ENCODE data around the gene CTNNA2.

Gene CTNNA2

DNA sequence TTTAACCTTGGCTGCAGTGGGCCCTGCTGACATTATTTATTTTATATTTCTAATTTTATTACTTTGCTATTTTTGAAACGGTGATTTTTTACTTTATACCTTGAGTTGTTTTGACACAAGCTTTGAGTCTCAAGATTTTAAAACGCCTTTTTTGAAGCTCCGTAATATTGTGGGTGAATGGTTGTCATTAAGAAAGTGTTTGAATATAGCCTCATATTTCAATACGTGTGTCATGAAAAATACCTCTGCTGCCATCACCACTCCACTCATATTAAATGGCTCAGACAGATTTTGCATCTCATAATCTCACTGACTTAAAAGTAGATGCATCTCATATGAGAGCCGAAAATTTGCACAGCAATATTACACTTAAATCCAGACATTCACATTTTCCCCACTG lies 106.6 kb downstream of the CTNNA2 start:
- no peak for ATAC-seq
- TF ChIP-seq SNAI2 (CRISPR knock-in tag; IDR thresholded peaks at IDR 0.05) (no peak), OSR1 (CRISPR knock-in tag; IDR thresholded peaks at IDR 0.05) (no peak), ESRRG (CRISPR knock-in tag; IDR thresholded peaks at IDR 0.05) (no peak), ARNTL (CRISPR knock-in tag; IDR thresholded peaks at IDR 0.05; ENCODE audit: borderline replicate concordance, low read depth) (no peak)

DNA sequence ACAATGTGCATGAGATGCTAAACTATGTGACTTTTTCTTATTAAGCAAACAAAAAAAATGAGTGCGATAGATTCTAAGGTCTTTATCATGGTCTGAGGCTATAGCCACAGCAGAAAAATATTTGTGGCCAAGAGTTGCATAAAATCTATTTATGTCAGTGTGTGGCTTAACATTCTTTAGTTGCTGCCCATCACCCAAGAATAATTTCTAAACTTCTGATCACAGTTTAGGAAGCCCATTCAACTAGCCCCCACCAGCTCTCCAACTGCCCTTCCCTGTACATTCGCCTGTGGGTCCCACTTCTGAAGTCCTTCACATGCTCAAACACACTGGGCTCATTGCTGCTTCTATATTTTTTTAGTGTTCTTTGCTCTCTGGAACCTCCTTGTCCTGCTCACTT lies 107.1 kb downstream of the CTNNA2 start:
- no peak for ATAC-seq
- no peak for TF ChIP-seq ZFP30 (CRISPR knock-in tag; IDR thresholded peaks at IDR 0.05)
- no peak for TF ChIP-seq BACH2 (CRISPR knock-in tag; IDR thresholded peaks at IDR 0.05; ENCODE audit: borderline replicate concordance)
- TF ChIP-seq ZC3H10 (CRISPR knock-in tag; IDR thresholded peaks at IDR 0.05) = no peak
- no peak for TF ChIP-seq ISL1 (CRISPR knock-in tag; IDR thresholded peaks at IDR 0.05)
- no peak for TF ChIP-seq ESRRG (CRISPR knock-in tag; IDR thresholded peaks at IDR 0.05)
- TF ChIP-seq RARB (CRISPR knock-in tag; IDR thresholded peaks at IDR 0.05) = no peak
- no peak for TF ChIP-seq PPARA (CRISPR knock-in tag; IDR thresholded peaks at IDR 0.05; ENCODE audit: borderline replicate concordance)
- no peak for TF ChIP-seq ZNF70 (CRISPR knock-in tag; IDR thresholded peaks at IDR 0.05)
- TF ChIP-seq, protein P1, sequence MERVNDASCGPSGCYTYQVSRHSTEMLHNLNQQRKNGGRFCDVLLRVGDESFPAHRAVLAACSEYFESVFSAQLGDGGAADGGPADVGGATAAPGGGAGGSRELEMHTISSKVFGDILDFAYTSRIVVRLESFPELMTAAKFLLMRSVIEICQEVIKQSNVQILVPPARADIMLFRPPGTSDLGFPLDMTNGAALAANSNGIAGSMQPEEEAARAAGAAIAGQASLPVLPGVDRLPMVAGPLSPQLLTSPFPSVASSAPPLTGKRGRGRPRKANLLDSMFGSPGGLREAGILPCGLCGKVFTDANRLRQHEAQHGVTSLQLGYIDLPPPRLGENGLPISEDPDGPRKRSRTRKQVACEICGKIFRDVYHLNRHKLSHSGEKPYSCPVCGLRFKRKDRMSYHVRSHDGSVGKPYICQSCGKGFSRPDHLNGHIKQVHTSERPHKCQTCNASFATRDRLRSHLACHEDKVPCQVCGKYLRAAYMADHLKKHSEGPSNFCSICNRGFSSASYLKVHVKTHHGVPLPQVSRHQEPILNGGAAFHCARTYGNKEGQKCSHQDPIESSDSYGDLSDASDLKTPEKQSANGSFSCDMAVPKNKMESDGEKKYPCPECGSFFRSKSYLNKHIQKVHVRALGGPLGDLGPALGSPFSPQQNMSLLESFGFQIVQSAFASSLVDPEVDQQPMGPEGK (CRISPR knock-in tag; IDR thresholded peaks at IDR 0.05; ENCODE audit: borderline replicate concordance) = no peak
- no peak for TF ChIP-seq SNAI2 (CRISPR knock-in tag; IDR thresholded peaks at IDR 0.05)
- TF ChIP-seq ZNF565 (CRISPR knock-in tag; conservative IDR thresholded peaks at IDR 0.05; ENCODE audit: low read depth) = no peak
- no peak for TF ChIP-seq ARNTL (CRISPR knock-in tag; IDR thresholded peaks at IDR 0.05; ENCODE audit: borderline replicate concordance, low read depth)
- TF ChIP-seq TCF4 (CRISPR knock-in tag; IDR thresholded peaks at IDR 0.05; ENCODE audit: borderline replicate concordance) = no peak
- TF ChIP-seq, protein P2, sequence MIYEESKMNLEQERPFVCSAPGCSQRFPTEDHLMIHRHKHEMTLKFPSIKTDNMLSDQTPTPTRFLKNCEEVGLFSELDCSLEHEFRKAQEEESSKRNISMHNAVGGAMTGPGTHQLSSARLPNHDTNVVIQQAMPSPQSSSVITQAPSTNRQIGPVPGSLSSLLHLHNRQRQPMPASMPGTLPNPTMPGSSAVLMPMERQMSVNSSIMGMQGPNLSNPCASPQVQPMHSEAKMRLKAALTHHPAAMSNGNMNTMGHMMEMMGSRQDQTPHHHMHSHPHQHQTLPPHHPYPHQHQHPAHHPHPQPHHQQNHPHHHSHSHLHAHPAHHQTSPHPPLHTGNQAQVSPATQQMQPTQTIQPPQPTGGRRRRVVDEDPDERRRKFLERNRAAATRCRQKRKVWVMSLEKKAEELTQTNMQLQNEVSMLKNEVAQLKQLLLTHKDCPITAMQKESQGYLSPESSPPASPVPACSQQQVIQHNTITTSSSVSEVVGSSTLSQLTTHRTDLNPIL (CRISPR knock-in tag; IDR thresholded peaks at IDR 0.05; ENCODE audit: low read depth) = no peak
- TF ChIP-seq ZNF8 (CRISPR knock-in tag; IDR thresholded peaks at IDR 0.05) = no peak
- no peak for TF ChIP-seq ZFP3 (CRISPR knock-in tag; IDR thresholded peaks at IDR 0.05)

- no peak for TF ChIP-seq ZC3H10 (CRISPR knock-in tag; IDR thresholded peaks at IDR 0.05)
- no peak for TF ChIP-seq ZNF70 (CRISPR knock-in tag; IDR thresholded peaks at IDR 0.05)
- TF ChIP-seq, protein P1 (CRISPR knock-in tag; IDR thresholded peaks at IDR 0.05; ENCODE audit: borderline replicate concordance) = no peak
- TF ChIP-seq OSR1 (CRISPR knock-in tag; IDR thresholded peaks at IDR 0.05) = no peak
- no peak for TF ChIP-seq ZFP3 (CRISPR knock-in tag; IDR thresholded peaks at IDR 0.05)
- TF ChIP-seq ARNTL (CRISPR knock-in tag; IDR thresholded peaks at IDR 0.05; ENCODE audit: borderline replicate concordance, low read depth) = no peak
- TF ChIP-seq TCF4 (CRISPR knock-in tag; IDR thresholded peaks at IDR 0.05; ENCODE audit: borderline replicate concordance) = no peak
- TF ChIP-seq ESRRG (CRISPR knock-in tag; IDR thresholded peaks at IDR 0.05) = no peak
- no peak for TF ChIP-seq ISL1 (CRISPR knock-in tag; IDR thresholded peaks at IDR 0.05)
- TF ChIP-seq, protein P2 (CRISPR knock-in tag; IDR thresholded peaks at IDR 0.05; ENCODE audit: low read depth) = no peak
- TF ChIP-seq, protein P3, sequence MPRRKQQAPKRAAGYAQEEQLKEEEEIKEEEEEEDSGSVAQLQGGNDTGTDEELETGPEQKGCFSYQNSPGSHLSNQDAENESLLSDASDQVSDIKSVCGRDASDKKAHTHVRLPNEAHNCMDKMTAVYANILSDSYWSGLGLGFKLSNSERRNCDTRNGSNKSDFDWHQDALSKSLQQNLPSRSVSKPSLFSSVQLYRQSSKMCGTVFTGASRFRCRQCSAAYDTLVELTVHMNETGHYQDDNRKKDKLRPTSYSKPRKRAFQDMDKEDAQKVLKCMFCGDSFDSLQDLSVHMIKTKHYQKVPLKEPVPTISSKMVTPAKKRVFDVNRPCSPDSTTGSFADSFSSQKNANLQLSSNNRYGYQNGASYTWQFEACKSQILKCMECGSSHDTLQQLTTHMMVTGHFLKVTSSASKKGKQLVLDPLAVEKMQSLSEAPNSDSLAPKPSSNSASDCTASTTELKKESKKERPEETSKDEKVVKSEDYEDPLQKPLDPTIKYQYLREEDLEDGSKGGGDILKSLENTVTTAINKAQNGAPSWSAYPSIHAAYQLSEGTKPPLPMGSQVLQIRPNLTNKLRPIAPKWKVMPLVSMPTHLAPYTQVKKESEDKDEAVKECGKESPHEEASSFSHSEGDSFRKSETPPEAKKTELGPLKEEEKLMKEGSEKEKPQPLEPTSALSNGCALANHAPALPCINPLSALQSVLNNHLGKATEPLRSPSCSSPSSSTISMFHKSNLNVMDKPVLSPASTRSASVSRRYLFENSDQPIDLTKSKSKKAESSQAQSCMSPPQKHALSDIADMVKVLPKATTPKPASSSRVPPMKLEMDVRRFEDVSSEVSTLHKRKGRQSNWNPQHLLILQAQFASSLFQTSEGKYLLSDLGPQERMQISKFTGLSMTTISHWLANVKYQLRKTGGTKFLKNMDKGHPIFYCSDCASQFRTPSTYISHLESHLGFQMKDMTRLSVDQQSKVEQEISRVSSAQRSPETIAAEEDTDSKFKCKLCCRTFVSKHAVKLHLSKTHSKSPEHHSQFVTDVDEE (CRISPR knock-in tag; IDR thresholded peaks at IDR 0.05) = no peak
- TF ChIP-seq RARB (CRISPR knock-in tag; IDR thresholded peaks at IDR 0.05) = no peak
- TF ChIP-seq BACH2 (CRISPR knock-in tag; IDR thresholded peaks at IDR 0.05; ENCODE audit: borderline replicate concordance) = no peak
- TF ChIP-seq CSDC2 (CRISPR knock-in tag; IDR thresholded peaks at IDR 0.05) = no peak
- TF ChIP-seq, protein P4, sequence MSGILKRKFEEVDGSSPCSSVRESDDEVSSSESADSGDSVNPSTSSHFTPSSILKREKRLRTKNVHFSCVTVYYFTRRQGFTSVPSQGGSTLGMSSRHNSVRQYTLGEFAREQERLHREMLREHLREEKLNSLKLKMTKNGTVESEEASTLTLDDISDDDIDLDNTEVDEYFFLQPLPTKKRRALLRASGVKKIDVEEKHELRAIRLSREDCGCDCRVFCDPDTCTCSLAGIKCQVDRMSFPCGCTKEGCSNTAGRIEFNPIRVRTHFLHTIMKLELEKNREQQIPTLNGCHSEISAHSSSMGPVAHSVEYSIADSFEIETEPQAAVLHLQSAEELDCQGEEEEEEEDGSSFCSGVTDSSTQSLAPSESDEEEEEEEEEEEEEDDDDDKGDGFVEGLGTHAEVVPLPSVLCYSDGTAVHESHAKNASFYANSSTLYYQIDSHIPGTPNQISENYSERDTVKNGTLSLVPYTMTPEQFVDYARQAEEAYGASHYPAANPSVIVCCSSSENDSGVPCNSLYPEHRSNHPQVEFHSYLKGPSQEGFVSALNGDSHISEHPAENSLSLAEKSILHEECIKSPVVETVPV (CRISPR knock-in tag; IDR thresholded peaks at IDR 0.05) = no peak
- no peak for TF ChIP-seq ZNF565 (CRISPR knock-in tag; conservative IDR thresholded peaks at IDR 0.05; ENCODE audit: low read depth)
- ATAC-seq = no peak
These were observed 107.8 kb downstream of the CTNNA2 start for GRCh38 chr2:79620679-79621078.
